RWPE2 (cell line): ENCODE data around the gene MAPK8IP3.

ENCODE experiments used
- ATAC-seq: fragments of 200-7000 bp; cut with Tn5 transposase; 3 replicates; pipeline ENCODE4 v1.9.1; 2021; ENCODE audit warnings: low read depth
- DNase-seq: peaks from one replicate; pipeline ENCODE4 v3.0.0-alpha.2; 2020; ENCODE audit warnings: low spot score
- H3K27ac ChIP-seq: fragments of 450-650 bp; 2 replicates; pipeline ENCODE4 v1.5.1; 2017; ENCODE audit warnings: mild to moderate bottlenecking; ENCODE audit not compliant: poor library complexity, severe bottlenecking
- H3K27me3 ChIP-seq: fragments of 250-450 bp; sonication (Bioruptor Pico); 2 replicates; pipeline ENCODE4 v1.5.1; 2021; ENCODE audit warnings: mild to moderate bottlenecking, moderate library complexity; ENCODE audit not compliant: insufficient read depth, poor library complexity, severe bottlenecking
- H3K36me3 ChIP-seq: fragments of 250-450 bp; sonication (Bioruptor Pico); 2 replicates; pipeline ENCODE4 v1.5.1; 2020; ENCODE audit warnings: low read depth, mild to moderate bottlenecking, moderate library complexity
- H3K4me1 ChIP-seq: fragments of 250-450 bp; sonication (Bioruptor Pico); 2 replicates; pipeline ENCODE4 v1.5.1; 2021; ENCODE audit warnings: mild to moderate bottlenecking, moderate library complexity; ENCODE audit not compliant: insufficient read depth, poor library complexity, severe bottlenecking
- H3K4me3 ChIP-seq: fragments of 250-450 bp; sonication (Bioruptor Pico); 2 replicates; pipeline ENCODE4 v1.5.1; 2021; ENCODE audit warnings: mild to moderate bottlenecking, moderate library complexity; ENCODE audit not compliant: severe bottlenecking
- H3K9me3 ChIP-seq: fragments of 250-450 bp; sonication (Bioruptor Pico); 2 replicates; pipeline ENCODE4 v1.5.1; 2021; ENCODE audit warnings: mild to moderate bottlenecking, moderate library complexity; ENCODE audit not compliant: severe bottlenecking
- TF ChIP-seq, protein P1 (sequence below): fragments of 450-650 bp; IDR thresholded peaks from one replicate; pipeline ENCODE4 v1.5.1; 2017; ENCODE audit warnings: mild to moderate bottlenecking, moderate library complexity; ENCODE audit not compliant: poor library complexity, severe bottlenecking

Gene MAPK8IP3

GRCh38 chr16:1786242-1787055 is 80.5 kb downstream of the MAPK8IP3 start:
- TF ChIP-seq, protein P1, sequence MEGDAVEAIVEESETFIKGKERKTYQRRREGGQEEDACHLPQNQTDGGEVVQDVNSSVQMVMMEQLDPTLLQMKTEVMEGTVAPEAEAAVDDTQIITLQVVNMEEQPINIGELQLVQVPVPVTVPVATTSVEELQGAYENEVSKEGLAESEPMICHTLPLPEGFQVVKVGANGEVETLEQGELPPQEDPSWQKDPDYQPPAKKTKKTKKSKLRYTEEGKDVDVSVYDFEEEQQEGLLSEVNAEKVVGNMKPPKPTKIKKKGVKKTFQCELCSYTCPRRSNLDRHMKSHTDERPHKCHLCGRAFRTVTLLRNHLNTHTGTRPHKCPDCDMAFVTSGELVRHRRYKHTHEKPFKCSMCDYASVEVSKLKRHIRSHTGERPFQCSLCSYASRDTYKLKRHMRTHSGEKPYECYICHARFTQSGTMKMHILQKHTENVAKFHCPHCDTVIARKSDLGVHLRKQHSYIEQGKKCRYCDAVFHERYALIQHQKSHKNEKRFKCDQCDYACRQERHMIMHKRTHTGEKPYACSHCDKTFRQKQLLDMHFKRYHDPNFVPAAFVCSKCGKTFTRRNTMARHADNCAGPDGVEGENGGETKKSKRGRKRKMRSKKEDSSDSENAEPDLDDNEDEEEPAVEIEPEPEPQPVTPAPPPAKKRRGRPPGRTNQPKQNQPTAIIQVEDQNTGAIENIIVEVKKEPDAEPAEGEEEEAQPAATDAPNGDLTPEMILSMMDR, result no peak
- H3K4me3 ChIP-seq, result no peak overlapping the region
- no peaks in the 10 kb centered on the region for H3K27me3 ChIP-seq
- DNase-seq (no peak), ATAC-seq (no peak)
- H3K4me1 ChIP-seq, result peaks cover 6% of the 10 kb centered on the region
- no peak overlapping the region for H3K27ac ChIP-seq
- H3K9me3 ChIP-seq, result no peaks in the 10 kb centered on the region
- peaks cover 37% of the 10 kb centered on the region for H3K36me3 ChIP-seq

- H3K4me3 ChIP-seq, result no peak overlapping the region
- H3K27ac ChIP-seq, result no peak overlapping the region
- no peaks in the 10 kb centered on the region for H3K27me3 ChIP-seq
- H3K36me3 ChIP-seq, result peaks cover 37% of the 10 kb centered on the region
- H3K9me3 ChIP-seq, result no peaks in the 10 kb centered on the region
- peaks cover 6% of the 10 kb centered on the region for H3K4me1 ChIP-seq
- DNase-seq, result no peak
- TF ChIP-seq, protein P1, result no peak
- ATAC-seq, result no peak
Measured at GRCh38 chr16:1787056-1787321, 81.0 kb downstream of the MAPK8IP3 start.

DNA sequence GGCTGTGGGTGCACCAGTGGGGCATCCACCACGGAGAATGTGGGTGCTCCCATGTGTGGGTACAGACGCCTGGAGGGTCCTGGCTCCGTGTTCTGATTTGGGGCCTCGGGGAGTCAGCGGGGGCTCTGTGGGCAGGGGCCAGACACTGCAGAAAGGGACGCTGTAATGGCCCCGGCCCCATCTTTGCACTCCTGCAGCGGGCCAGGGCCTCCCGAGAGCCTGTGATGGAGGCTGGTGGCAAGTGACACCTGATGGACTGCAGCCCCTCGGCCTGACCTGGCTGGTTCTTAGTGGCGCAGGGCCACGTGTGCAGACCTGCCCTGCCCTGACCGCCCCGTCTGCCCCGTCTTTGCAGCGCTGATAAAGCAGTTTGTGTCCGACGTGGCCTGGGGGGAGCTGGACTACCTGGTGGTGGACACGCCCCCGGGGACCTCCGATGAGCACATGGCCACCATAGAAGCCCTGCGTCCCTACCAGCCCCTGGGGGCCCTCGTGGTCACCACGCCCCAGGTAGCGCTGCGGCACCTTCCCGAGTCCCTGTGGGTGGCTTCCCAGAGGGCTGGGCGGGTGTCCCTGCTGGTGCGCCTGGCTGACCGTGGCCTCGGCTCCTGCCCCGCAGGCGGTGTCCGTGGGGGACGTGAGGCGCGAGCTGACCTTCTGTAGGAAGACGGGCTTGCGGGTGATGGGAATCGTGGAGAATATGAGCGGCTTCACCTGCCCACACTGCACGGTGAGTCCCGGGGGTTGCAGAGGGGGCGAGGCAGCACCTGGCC is 81.5 kb downstream of the MAPK8IP3 start:
- Histone ChIP-seq H3K27me3 (no peaks in the 10 kb centered on the region), H3K27ac (no peak overlapping the region), H3K4me3 (no peak overlapping the region), H3K36me3 (peaks cover 37% of the 10 kb centered on the region), H3K4me1 (peaks cover 6% of the 10 kb centered on the region), H3K9me3 (no peaks in the 10 kb centered on the region)
- ATAC-seq (no peak), DNase-seq (peak; percentile 68)
- TF ChIP-seq, protein P1, result no peak

DNA sequence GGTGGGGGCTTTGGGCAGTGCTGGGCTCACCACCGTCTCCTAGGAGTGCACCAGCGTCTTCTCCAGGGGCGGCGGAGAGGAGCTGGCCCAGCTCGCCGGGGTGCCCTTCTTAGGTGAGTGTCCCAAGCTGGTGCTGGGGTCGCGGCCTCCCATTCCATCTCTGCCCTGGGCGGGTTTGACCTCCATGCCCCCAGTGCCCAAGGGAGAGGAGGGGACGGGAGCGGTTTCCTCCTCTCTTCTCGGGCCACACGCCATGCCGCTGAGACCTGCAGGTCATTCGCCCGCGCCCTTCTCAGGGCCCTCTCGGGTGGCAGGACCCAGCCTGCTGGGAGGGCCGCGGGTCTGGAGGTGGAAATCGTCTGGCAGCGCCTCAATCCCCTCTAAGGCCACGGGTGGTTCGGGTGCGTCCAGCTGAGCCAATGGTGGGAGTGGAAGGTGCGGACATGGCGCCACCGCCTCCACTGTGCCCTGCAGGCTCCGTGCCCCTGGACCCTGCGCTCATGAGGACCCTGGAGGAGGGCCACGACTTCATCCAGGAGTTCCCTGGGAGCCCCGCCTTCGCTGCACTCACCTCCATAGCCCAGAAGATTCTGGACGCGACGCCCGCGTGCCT is 82.2 kb downstream of the MAPK8IP3 start:
- Histone ChIP-seq H3K27me3 (no peaks in the 10 kb centered on the region), H3K27ac (no peak overlapping the region), H3K36me3 (peaks cover 37% of the 10 kb centered on the region), H3K9me3 (no peaks in the 10 kb centered on the region), H3K4me1 (peaks cover 6% of the 10 kb centered on the region), H3K4me3 (no peak overlapping the region)
- TF ChIP-seq, protein P1, result no peak
- DNase-seq, result peak; percentile 63
- no peak for ATAC-seq
